ENCODE results near the gene SLC25A43. TPM values are rescaled to one million over a fixed set of nuclear protein-coding genes. Genes with fewer than 3 reads are reported as not detected.

The SLC25A43 gene
- total RNA-seq, 1 donor from 2014 or later = 10.8 TPM

Other genes starting within 250 kb of the SLC25A43 start
- 61.9 and 66.9 TPM in 2 replicates for gene PGRMC1, start 163.1 kb upstream of the SLC25A43 start, total RNA-seq
- 245 TPM in 2 replicates for gene SLC25A5, start 69.1 kb downstream of the SLC25A43 start, total RNA-seq
- gene STEEP1, start 166.1 kb downstream of the SLC25A43 start, total RNA-seq = 26.0 and 26.2 TPM in 2 replicates
- gene UBE2A, start 175.2 kb downstream of the SLC25A43 start, total RNA-seq = 66.5 and 68.2 TPM in 2 replicates
- gene NKRF, start 207.1 kb downstream of the SLC25A43 start, total RNA-seq = 10.3 and 10.6 TPM in 2 replicates